Measurements from ENCODE around the gene EFNB2. TPM values are rescaled to one million over a fixed set of nuclear protein-coding genes. Genes with fewer than 3 reads are reported as not detected.

EFNB2 gene
- total and polyA plus RNA-seq, 2 of the 8 experiments (the other 6 are each of a cell fraction or from before 2014, with no cell fraction given) = 8.2 to 12.0 TPM

DNA sequence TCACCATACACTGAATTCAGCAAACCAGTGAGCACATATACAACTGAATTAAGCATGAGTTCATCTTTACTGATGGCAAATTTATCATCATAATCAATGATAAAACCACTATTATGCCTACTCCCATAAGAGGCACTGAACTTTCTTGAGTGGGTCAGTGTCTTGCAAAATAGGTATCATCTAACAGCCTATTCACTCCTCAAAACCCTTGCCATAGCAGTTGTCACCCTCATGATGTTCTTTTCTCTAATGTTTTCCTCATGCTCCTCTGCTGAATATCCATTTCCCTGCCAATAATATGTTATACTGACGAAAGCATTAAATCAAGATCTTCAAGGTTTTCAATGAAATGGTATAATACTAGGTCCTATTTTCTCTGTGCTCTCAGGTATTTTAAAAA is 26.8 kb upstream of the EFNB2 start:
- H2BK5ac ChIP-seq (ENCODE audit: low read depth, low read length) = no peak overlapping the region
- H3K9ac ChIP-seq (replicated peaks in 1 of 4; ENCODE audit: extremely low read depth in 1 of 4, low read depth in 3 of 4, low read length in 3 of 4) = no peak overlapping the region
- ChIA-PET POLR2A (ENCODE audit: partially characterized antibody) (interaction anchor here (0.6 kb wide), 1 partner anchor 28 kb away, joined by 3 read pairs; no protein-coding TSS in a partner anchor), CTCF (ENCODE audit: partially characterized antibody) (interaction anchor here (0.8 to 1.3 kb wide), 3 partner anchors 11 to 28 kb away, joined by 3 to 6 read pairs (median 4); partner anchors contain the start of gene EFNB2)
- no peak overlapping the region for H3K18ac ChIP-seq (ENCODE audit: extremely low read depth, low read length)
- H2BK20ac ChIP-seq (ENCODE audit: low read length) = no peak overlapping the region
- peaks cover 5 to 22% (median 19%) of the 10 kb centered on the region in 4 experiments; a peak in 7 of 8 replicates for H3K36me3 ChIP-seq (ENCODE audit: control insufficient read depth in 2 of 4, insufficient read depth in 4 of 4, low read length in 3 of 4)
- H3K4me3 ChIP-seq (ENCODE audit: extremely low read depth in 1 of 4, insufficient read depth in 2 of 4, low read depth in 3 of 4, low read length in 4 of 4) = no peak overlapping the region; a peak in 1 of 8 replicates
- no peak overlapping the region for H2BK15ac ChIP-seq (ENCODE audit: low read length)
- no peak overlapping the region for H3K23ac ChIP-seq (ENCODE audit: insufficient read length)
- no peak overlapping the region for H2AK5ac ChIP-seq (ENCODE audit: low read depth, low read length)
- H3K4me1 ChIP-seq (replicated peaks in 1 of 4; ENCODE audit: control insufficient read depth in 3 of 4, insufficient read depth in 4 of 4, low read length in 3 of 4) = peaks cover 2 to 15% (median 12%) of the 10 kb centered on the region in 4 experiments; a peak in 6 of 7 replicates
- H3K4ac ChIP-seq (replicated peaks; ENCODE audit: insufficient read length, low read depth, low read length) = no peak overlapping the region
- H4K91ac ChIP-seq (replicated peaks; ENCODE audit: insufficient read length, low read length) = no peak overlapping the region
- H2AFZ ChIP-seq (ENCODE audit: low read length) = no peak overlapping the region
- peaks cover 69 to 99% of the 10 kb centered on the region in 2 experiments for H3K79me2 ChIP-seq (ENCODE audit: control insufficient read depth in 1 of 2, insufficient read depth in 2 of 2, low read length in 2 of 2)
- H3K23me2 ChIP-seq (ENCODE audit: low read depth, low read length) = peaks cover 6% of the 10 kb centered on the region
- H3K14ac ChIP-seq (ENCODE audit: insufficient read length) = no peak overlapping the region
- FAIRE-seq = no peak
- H3K4me2 ChIP-seq (ENCODE audit: insufficient read depth in 1 of 2, low read depth in 2 of 2, low read length in 2 of 2) = peak overlapping the region in 1 of 2 experiments; percentile 48; a peak in 1 of 4 replicates
- 86% methylated on average over 1 of the region's 1 CpG; no CpG with 5 or more reads in 1 of the 2 experiments for WGBS, 2 experiments (ENCODE audit: extremely low coverage in 1 of 2, insufficient coverage in 1 of 2, insufficient read length in 1 of 2, insufficient replicate concordance in 2 of 2, low coverage in 1 of 2, low lambda C conversion rate in 2 of 2, missing lambda C conversion rate in 1 of 2)
- H4K5ac ChIP-seq (ENCODE audit: insufficient read length, low read depth, low read length) = no peak overlapping the region
- no peak overlapping the region for H2BK12ac ChIP-seq (ENCODE audit: low read depth, low read length)
- H4K20me1 ChIP-seq (replicated peaks in 1 of 2; ENCODE audit: control insufficient read depth in 1 of 2, insufficient read depth in 2 of 2, low read length in 2 of 2) = peaks cover 37 to 61% of the 10 kb centered on the region in 2 experiments
- H4K8ac ChIP-seq (ENCODE audit: extremely low read depth, insufficient read depth, low read length) = no peak overlapping the region
- H3K9me3 ChIP-seq (ENCODE audit: insufficient read depth in 2 of 2, low read depth in 1 of 2, low read length in 1 of 2) = no peaks in the 10 kb centered on the region
- H3K79me1 ChIP-seq (ENCODE audit: low read depth, low read length) = no peaks in the 10 kb centered on the region
- no peaks in the 10 kb centered on the region for H3K27me3 ChIP-seq (replicated peaks in 1 of 4; ENCODE audit: control insufficient read depth in 3 of 4, extremely low read depth in 1 of 4, insufficient read depth in 3 of 4, low read length in 3 of 4)
- no peak for DNase-seq (ENCODE audit: low read depth in 1 of 2, low spot score in 2 of 2)
- H3K56ac ChIP-seq (replicated peaks; ENCODE audit: insufficient read length, low read depth, low read length) = no peak overlapping the region
- no peak overlapping the region for H2BK120ac ChIP-seq (replicated peaks; ENCODE audit: low read depth, low read length)
- no peak overlapping the region for H3K27ac ChIP-seq (ENCODE audit: low read depth, low read length)
- no peak for TF ChIP-seq KDM1A (IDR thresholded peaks at IDR 0.05; ENCODE audit: borderline replicate concordance, low read length)
- no peak for TF ChIP-seq CHD1 (IDR thresholded peaks at IDR 0.05; ENCODE audit: low read depth, low read length)
- TF ChIP-seq TAF1 (IDR thresholded peaks at IDR 0.05; ENCODE audit: low read depth, low read length) = no peak
- no peak for TF ChIP-seq TEAD4 (IDR thresholded peaks at IDR 0.05; ENCODE audit: low read depth, low read length)
- no peak for TF ChIP-seq MAX (IDR thresholded peaks at IDR 0.05)
- no peak for TF ChIP-seq RNF2 (IDR thresholded peaks at IDR 0.05; ENCODE audit: borderline replicate concordance, low read depth, low read length, missing control alignments, poor library complexity, severe bottlenecking)
- no peak for TF ChIP-seq ASH2L (IDR thresholded peaks at IDR 0.05; ENCODE audit: low read length)
- no peak for TF ChIP-seq HDAC6 (IDR thresholded peaks at IDR 0.05; ENCODE audit: low read depth, low read length)
- TF ChIP-seq TAF7 (optimal IDR thresholded peaks at IDR 0.05; ENCODE audit: borderline replicate concordance, low read depth, low read length) = no peak
- TF ChIP-seq CBX5 (IDR thresholded peaks at IDR 0.05; ENCODE audit: low read depth, low read length) = no peak
- TF ChIP-seq JUN (IDR thresholded peaks at IDR 0.05; ENCODE audit: low read depth, low read length) = no peak
- no peak for TF ChIP-seq FOSL1 (IDR thresholded peaks at IDR 0.05; ENCODE audit: insufficient read depth, low read depth, low read length)
- no peak for TF ChIP-seq RBBP5 (IDR thresholded peaks at IDR 0.05; ENCODE audit: borderline replicate concordance, low read depth, low read length)
- no peak for TF ChIP-seq YY1 (IDR thresholded peaks at IDR 0.05; ENCODE audit: low read depth, low read length)

Measured in H1 (cell line).